Jurkat, Clone E6-1 (cell line): ENCODE data around the gene FTCD.
"Not testable (repeated sequence)": the region's sequence is repeated elsewhere in the genome, so short reads cannot be mapped to it uniquely, and the experiment has no call there.

Source experiments
- DNase-seq: peaks from one replicate; pipeline ENCODE4 v3.0.0-alpha.2; 2011; ENCODE audit warnings: low read depth, low spot score
- H3K4me3 ChIP-seq: 2 replicates; pipeline ENCODE4 v1.5.1; 2011; ENCODE audit warnings: mild to moderate bottlenecking, low read length, control low read depth, moderate library complexity

Gene FTCD

DNA sequence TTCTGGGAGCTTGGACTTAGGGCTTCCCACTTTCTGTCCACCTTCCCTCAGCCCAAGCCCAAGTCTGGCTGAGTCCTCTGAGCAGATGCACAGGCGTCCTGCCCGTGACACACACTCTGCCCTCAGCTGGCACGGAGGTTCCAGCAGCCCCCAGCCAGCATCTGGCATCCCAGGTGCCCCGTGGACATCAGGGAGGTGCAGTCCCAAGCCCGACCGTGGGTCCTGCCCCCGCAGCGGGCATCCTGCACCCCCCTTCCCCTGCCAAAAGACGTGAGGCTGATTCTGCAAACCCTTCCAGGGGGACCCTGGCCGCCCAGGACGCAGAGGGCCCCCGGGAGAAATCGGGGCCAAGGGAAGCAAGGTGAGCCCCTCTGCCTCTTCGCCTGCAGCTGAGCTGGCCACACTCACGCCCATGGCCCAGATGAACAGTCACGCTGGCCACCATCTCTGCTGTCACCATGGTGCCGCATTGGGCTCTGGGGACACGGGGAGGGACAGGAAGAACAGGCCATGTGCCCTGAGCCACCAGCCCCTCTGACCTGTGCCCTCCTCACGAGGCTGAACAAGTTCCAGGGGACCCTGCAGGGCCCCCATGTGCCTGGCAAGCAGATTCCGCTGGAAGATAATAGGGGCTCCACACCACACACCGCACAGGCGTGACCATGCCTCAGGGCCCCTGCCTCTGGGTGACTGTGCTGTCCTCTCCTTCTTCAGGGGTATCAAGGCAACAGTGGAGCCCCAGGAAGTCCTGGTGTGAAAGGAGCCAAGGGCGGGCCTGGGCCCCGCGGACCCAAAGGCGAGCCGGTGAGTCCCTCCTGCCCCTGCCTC lies 36.8 kb downstream of the FTCD start:
- DNase-seq: no peak
- H3K4me3 ChIP-seq: no peak overlapping the region

DNA sequence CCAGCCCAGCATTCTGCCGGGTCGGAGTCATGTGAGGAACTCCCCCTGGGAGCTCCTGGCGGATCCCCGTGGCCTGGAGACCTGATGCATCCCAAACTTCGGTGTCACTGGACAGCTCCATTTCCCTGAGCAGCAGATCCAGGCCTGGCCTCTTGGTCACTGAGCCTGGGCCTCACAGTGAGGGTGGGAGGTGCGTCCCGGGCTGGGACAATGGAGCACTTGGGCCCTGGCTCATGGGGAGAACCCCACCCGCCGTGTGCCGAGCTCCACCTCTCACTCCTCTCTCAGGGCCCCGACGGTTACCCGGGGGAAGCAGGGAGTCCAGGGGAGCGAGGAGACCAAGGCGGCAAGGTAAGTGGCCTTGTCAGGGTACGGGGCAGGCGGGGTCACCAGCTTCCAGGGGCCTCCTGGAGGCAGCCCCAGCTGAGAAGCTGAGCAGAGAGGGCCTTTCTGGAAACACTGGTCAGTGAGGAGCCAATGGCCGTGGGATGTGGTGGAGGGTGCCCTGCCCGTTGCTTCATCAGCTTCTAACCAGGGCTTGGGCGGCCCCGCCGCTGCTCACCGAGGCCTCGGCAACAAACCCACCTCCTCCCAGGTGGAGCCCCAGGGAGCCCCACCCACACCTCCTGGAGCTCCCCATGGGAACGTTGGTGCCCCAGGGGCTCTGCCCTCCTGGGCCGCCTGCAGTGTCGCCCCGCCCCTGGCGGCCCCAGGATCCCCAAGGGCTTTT lies 37.6 kb downstream of the FTCD start:
- H3K4me3 ChIP-seq: no peak overlapping the region
- no peak for DNase-seq

DNA sequence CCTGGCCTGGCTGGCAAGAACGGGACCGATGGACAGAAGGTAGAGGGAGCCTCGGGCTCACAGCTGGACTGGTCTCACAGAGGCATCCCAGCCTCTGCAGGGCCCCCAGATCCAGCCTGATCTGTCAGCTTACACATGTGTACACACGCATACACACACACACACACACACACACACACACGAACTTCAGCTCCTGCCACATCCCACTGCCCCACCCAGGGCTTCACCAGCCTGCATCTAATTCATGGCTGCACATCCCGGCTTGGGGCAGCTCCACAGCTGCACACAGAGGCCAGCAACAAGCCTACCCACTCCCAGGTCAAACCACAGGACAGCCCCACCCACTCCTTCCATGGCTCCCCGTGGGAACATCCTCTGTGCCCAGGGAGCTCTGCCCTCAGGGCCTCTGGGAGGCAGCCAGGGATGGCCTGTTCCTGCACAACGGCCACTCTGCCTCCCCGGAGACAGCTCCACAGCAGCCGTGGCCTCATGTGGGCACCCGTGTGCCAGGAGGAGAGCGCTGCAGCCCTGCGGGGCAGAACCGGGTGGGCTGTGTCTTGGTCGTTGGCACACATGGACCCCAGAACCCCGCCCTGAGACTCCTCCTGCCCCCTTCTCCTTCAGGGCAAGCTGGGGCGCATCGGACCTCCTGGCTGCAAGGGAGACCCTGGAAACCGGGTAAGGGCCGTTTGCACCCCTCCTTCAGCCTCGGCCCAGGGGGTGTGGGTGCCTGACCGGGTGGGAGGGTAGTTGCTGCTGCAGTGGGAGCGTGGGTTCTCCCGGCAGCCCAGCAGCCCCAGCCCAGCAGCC lies 38.4 kb downstream of the FTCD start:
- DNase-seq: no peak

DNA sequence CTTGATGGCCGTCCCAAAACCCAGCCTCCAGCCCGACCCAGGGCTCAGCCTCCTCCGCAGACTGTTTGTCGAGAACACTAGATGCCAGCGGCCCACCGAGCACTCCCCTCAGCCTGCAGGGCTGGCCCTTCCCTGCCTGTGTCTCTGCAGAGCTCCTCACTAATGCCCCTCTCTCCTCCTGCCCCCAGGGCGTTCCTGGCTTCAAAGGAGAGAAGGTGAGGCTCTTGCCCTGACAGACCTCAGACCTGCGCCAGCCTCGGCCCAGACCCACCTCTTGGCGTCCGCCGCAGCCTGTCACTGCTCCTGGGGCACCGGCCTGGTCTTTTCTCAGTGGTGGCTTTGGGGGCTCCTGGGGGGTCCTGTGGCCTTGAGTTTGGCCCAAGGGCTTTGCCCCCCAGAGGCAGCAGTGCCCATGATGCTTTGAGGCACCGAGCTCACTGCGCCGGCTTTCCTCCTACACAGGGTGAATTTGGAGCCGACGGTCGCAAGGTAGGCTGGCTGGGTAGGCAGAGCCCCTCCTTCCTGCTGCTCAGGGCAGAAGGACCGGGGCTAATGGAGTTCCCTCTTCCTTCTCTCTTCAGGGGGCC lies 39.1 kb downstream of the FTCD start:
- H3K4me3 ChIP-seq: no peak overlapping the region
- DNase-seq: no peak

More for the DNA sequence above, 38.4 kb downstream of the FTCD start:
- H3K4me3 ChIP-seq: no peak overlapping the region

DNA sequence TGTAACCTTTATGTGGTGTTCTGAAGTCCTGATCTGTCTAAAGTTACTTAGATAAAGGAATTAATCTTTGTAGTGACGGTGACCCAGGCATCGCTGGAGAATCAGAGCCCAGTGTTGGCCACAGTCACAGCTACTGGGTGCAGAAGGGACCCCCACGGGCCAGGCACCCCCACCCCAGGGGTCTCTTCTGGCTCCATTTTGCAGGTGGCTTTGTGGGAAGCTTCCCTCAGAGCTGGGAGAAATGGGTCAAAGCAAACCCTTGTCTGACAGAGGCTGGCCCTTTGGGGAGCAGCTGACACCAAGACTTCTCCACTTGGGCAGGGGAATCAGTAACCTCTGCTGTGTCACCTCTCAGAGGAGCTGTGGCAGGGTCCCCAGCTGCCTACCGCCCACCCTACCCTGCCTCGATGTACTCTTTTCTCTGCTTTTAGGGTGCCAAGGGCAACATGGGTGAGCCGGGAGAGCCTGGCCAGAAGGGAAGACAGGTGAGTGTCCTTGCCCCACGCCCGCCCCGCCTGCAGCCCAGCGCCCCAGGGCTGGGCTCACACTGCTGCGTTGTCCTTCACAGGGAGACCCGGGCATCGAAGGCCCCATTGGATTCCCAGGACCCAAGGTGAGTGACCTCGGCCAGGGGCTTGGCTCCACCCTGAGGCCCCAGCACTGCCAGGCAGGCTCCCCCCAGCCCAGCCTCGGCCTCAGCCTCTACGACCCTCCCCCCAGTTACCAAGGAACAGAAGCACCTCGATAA lies 39.8 kb downstream of the FTCD start:
- no peak overlapping the region for H3K4me3 ChIP-seq
- no peak for DNase-seq

DNA sequence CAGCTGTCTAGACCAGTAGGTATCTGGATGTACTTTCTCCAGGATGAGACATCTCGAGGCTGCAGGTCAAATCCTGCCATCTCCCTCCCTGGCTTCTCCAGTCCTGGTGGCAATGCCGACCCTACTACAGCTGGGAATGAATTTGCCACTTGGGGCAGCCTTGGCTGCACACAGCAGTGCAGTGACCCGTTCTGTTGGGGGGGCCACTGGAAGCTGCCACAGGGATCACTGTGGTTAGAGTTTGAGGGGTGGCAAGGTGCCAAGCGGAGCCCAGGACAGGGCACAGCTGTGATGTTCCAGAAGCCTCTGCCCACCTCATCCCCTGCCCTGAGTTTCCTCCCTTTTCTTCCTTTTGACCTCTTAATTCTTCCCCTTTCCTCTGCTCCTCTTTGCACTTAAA lies 40.4 kb downstream of the FTCD start:
- DNase-seq: no peak
- no peak overlapping the region for H3K4me3 ChIP-seq

DNA sequence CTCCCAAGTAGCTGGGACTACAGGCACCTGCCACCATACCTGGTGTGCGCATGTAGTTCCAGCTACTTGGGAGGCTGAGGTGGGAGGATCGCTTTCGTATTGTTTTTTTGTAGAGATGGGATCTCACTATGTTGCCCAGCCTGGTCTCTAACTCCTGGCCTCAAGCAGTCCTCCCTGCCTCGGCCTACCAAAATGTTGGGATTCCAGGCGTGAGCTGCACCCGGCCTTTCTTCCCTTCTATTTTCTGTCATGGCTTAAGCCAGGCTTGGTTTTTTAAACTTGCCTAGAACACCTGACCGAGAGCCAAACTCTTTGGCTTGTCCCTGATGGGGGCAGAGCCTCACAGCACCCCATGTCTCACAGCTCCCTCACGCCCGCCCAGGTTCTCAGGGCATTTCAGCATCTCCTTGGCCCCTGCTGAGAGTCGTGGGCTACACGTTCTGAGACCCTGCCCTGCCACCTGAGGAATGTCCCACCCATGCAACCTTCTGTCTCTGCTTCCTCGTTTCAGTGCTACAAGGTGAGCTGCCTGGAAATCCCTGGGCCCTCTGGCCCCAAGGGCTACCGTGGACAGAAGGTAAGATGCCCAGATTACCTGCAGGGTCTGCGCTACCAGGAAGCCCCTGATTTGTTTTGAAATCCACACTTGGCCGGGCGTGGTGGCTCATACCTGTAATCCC lies 41.7 kb downstream of the FTCD start:
- DNase-seq: no peak
- H3K4me3 ChIP-seq: no peak overlapping the region

DNA sequence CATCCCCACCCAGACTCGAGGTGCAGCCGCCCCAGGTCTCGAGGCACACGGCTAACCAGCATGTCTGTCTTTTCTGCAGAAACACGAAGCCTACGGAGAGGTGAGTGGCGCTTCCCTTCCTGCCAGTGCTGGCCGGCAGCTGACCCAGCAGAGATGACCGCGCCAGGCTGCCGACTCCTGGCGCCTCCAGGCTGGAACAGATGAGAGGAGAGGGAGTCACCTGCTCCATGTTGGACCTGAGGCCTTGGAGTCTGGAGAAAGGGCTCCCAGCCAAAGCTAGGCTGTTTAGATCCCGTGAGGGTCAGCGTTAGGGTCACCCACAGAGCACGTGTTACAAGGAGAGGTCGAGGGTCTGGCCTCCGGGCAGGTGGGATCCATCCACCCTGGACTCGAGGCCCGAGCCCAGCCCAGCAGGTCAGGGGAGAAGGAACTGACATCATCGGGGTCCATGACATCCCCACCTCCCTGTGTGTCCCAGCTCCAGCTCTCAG lies 42.6 kb downstream of the FTCD start:
- no peak for DNase-seq
- no peak overlapping the region for H3K4me3 ChIP-seq

DNA sequence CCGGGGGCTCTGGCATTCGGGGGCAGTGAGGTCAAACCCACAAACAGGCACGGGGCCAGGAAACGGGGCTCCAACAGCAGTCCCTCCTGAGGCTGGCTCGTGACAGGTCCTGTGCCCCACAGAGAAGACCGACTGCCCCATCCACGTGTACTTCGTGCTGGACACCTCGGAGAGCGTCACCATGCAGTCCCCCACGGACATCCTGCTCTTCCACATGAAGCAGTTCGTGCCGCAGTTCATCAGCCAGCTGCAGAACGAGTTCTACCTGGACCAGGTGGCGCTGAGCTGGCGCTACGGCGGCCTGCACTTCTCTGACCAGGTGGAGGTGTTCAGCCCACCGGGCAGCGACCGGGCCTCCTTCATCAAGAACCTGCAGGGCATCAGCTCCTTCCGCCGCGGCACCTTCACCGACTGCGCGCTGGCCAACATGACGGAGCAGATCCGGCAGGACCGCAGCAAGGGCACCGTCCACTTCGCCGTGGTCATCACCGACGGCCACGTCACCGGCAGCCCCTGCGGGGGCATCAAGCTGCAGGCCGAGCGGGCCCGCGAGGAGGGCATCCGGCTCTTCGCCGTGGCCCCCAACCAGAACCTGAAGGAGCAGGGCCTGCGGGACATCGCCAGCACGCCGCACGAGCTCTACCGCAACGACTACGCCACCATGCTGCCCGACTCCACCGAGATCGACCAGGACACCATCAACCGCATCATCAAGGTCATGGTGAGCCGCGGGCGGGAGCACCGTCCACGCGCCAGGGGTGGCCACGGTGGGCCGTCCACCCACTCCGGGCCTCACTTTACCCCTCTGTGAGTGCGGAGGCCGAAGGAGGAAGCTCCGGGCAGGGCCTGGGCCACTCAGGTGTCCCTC lies 43.3 kb downstream of the FTCD start:
- no peak for DNase-seq
- H3K4me3 ChIP-seq: no peak overlapping the region

DNA sequence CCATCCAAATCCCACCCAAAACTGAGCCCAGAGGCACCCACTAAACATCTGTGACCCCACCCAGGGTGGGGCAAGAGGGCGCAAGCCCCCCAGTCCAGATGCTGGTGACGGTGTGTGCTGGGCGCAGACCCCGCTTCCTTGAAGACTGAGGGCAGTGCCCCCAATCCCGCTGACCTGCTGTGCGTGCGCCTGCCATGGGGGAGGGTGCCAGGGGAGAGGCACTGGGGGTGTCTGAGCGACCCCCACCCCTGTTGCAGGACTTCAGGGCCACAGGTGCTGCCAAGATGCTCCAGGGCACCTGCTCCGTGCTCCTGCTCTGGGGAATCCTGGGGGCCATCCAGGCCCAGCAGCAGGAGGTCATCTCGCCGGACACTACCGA lies 44.2 kb downstream of the FTCD start:
- no peak overlapping the region for H3K4me3 ChIP-seq
- no peak for DNase-seq

DNA sequence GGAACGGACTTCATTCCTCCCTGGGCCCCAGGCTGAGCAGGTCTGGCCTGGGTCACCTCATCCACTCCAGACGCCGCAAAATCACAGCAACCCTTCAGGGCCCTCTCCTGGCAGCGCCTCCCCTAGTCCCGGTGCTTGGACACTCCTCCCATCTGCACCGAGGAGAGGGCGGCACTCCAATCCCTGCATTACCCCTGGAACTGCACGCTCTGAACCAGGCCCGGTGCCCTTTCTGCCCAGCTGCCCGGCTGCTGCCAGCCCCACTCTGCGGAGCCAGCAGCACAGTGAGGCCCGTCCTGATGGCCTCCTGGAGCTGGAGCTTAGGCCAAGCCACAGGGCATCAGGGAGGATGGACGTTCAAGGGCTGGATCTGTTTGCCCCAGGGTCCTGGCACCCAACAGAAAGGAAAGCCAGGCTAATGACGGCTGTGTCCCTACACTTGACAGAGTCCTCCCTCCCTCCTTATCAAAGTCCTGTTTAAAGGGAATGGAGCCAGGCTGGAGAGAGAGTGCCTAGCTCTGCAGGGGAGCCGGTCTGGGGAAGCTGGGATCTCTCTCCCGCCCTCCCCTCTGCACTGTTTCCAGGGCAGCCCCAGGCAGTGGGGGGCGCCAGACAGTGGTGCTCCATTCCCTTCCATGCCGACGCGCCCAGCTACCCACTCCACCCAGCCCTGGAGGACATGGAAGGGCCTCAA lies 44.7 kb downstream of the FTCD start:
- H3K4me3 ChIP-seq: no peak overlapping the region
- DNase-seq: no peak

DNA sequence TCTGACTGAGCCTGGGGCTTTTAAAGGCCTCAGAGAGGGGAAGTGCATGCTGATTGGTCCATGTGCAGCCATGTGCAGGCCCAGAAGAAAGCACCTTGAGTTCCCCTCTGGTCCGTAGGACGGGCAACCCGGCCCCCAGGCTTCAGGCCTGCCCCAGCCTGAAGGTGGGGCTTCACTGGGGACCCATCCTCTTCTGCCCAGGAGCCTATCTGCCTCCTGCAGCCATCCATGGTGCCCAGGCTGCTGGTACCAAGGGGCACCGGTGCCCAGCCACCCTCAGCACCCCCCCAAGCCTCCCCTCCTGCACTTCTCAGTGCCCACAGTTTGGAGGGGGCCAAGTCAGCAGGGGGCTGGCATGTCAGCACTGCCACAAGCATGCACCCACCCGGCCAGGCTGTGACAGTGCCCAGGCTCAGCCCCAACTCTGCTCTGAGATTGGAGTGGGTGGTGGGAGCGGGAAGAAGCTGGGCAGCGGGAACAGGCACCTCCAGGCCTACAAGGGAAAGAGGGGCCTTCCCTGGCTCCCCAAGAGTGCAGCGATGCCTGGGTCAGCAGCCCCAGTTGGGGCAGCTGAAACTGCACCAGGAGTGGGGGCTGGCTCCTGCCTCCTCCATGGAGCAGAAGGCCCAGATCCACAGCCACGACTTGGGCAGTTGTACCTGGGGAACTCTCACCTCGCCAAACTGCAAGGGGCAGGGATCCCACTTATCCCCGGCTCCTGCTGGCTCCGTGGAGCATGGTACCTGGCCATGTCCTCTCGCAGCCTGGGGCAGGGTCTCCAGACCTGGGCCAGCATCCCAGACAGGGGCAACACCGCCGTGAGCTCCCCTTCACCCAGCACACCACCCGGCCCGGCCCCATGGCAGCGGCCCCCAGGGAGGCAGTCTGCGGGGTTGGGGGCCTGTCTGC lies 45.8 kb downstream of the FTCD start:
- DNase-seq: no peak
- H3K4me3 ChIP-seq: no peak overlapping the region

DNA sequence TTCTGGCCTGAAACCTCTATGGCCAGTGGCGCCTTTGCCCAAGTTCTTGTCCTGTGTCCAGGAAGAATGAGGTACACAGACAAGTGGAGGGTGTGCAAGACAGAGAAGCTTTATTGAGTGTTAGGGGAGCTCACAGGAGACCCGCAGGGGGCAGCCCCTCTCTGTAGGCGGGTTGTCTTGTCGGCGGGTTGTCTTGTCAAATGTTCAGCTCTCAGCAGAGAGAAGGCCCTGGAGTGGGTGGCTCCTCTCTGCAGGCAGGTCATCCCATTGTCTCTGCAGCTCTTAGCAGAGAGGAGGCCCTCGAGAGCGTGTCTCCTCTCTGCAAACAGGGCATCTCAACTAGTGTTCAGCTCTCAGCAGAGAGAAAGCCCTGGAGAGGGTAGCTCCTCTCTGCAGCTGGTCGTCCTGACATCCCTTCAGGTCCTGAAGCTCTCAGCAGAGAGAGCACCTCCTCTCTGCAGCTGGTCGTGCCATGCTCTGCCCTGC lies 46.5 kb downstream of the FTCD start:
- H3K4me3 ChIP-seq: no peak overlapping the region
- no peak for DNase-seq

DNA sequence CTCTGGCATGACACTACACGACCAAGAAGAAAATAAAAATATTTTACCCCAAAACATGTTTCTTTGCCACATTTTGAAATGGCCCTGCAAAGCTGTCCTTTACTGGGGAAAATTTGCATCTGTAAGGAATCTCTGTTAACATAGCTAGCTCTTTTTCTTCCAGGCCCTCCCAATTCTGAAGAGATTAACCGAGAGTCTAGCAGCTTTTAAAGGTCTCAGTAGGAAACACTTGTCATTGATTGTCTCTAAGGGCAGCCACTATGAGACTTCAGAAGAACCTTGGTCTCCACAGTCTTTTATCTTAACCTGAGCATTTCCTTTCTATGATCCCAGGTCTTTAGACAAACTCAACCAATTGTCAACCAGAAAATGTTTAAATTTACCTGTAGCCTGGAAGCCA lies 48.0 kb downstream of the FTCD start:
- DNase-seq, H3K4me3 ChIP-seq: not testable (repeated sequence)

DNA sequence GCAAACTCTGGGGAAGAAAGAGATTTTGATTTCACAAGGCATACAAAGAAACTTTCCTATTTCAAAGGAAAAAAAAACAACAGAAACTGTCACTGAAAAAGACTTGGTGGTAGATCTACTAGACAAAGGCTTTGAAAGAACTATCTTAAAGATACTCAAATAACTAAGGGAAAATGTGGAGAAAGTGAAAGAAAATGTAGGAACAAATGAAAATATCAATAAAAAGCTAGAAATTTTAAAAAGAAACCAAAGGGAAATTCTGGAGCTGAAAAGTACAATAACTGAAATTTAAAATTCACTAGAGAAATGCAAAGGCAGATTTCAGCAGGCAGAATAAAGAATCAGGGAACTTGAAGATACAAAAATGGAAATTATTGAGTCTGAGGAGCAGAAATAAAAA lies 51.3 kb downstream of the FTCD start:
- no peak for DNase-seq
- H3K4me3 ChIP-seq: no peak overlapping the region

DNA sequence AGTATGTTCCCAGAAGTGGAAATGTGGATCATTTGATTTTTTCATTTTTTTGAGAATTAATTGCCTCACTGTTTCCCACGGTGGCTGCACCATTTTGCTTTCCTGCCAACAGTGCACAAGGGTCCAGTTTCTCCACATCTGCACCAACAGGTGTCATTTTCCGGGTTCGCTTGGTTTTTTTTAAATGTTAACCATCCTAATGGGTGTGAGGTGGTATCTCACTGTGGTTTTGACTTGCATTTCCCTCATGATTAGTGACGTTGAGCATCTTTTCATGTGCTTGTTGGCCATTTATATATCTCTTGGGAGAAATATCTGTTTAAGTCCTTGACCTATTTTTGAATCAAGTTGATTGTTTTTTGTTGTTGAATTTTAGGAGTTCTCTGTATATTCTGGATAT lies 54.5 kb downstream of the FTCD start:
- no peak overlapping the region for H3K4me3 ChIP-seq

More for the DNA sequence above, 54.5 kb downstream of the FTCD start:
- DNase-seq: no peak
